ENCODE data around the gene ATP2B2.
"Not testable (repeated sequence)": the region's sequence is repeated elsewhere in the genome, so short reads cannot be mapped to it uniquely, and the experiment has no call there.

ATP2B2 gene

DNA sequence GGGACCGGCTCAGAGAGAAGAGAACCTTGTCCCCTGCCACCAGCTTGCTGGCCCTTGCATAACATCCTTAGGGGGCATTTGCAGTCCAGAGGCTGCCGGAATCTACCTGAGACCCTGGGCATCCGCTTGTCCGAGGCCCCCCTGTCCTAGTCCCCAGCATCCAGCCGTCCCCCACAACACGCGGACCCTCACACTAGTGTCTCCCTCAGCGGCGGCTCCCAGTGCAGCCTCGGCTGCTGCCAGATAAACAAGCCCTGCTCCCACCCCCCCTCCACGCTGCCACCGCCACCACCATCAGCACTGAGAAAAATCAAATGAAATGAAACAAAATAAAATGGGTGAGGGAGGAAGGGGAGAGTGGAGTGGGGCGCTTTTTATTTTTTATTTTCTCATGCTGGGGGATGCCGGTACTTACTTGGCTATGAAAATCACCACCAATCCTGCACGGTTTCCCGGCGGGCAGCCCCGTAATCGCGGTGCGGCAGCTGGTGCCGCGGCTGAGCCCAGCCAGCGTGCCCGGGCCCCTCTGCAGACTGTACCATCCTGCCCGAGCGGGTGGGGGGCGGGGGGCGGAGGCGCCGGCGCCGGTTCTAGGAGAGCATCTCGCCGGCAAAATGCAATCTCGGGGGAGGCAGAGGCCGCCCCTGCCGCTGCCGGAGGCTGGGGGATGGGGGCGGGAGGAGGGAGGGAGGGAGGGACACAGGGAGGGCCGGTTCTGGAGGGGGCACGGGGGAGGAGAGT lies at the start of gene ATP2B2:
Gene ATP2B2, minus strand, starts transcription at position 537 of the 741 bp plus-strand sequence. CDS start 56,043 bp downstream, outside the sequence.
- DNase-seq (ENCODE audit: low spot score) = peak; percentile 65

- peak; percentile 35 for DNase-seq (ENCODE audit: low spot score)
Observed at GRCh38 chr3:10554746-10555145, 49.4 kb upstream of the ATP2B2 start.

GRCh38 chr3:10554236-10554611 lies 48.8 kb upstream of the ATP2B2 start:
- DNase-seq (ENCODE audit: low spot score) = no peak

DNA sequence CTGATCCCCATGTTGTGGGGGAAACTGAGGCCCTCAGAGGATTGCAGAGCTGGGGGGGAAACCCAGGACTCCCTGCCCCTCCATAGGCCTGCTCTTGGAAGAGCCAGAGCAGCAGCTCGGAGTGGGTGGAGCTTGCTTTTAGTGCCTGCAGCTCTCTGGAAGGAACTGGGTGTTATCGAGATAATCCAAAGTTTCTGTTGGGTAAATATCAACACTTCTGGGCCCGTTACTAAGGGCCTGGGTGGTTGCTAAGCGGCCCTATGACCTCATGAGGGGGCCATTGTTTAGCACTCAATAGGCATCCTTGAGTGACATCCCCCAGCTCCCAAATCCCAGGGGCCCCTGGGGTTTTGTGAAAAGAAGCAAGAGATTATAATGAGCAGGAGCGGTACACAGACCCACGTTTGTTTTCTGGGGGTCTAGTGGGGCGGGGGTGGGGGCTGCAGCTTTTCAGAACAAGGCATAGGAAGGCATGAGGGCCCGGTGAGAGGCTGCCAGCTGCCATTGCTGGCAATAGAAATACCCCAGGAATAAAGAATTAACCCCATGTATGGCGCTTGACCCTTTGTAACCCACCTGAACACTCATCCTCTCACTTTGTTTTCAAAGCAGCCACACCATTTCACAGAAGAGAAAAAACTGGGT lies 48.3 kb upstream of the ATP2B2 start:
- DNase-seq (ENCODE audit: low spot score) = peak; percentile 89

GRCh38 chr3:10552631-10552943 lies 47.2 kb upstream of the ATP2B2 start:
- no peak for DNase-seq (ENCODE audit: low spot score)

- DNase-seq (ENCODE audit: low spot score) = peak; percentile 44
Observed at GRCh38 chr3:10551821-10552630, 46.6 kb upstream of the ATP2B2 start.

- peak; percentile 31 for DNase-seq (ENCODE audit: low spot score)
Observed at GRCh38 chr3:10551139-10551538, 45.8 kb upstream of the ATP2B2 start.

GRCh38 chr3:10550705-10551104 lies 45.3 kb upstream of the ATP2B2 start:
- peak; percentile 39 for DNase-seq (ENCODE audit: low spot score)

- DNase-seq (ENCODE audit: low spot score) = peak; percentile 22
Observed at GRCh38 chr3:10549617-10550230, 44.3 kb upstream of the ATP2B2 start.

DNA sequence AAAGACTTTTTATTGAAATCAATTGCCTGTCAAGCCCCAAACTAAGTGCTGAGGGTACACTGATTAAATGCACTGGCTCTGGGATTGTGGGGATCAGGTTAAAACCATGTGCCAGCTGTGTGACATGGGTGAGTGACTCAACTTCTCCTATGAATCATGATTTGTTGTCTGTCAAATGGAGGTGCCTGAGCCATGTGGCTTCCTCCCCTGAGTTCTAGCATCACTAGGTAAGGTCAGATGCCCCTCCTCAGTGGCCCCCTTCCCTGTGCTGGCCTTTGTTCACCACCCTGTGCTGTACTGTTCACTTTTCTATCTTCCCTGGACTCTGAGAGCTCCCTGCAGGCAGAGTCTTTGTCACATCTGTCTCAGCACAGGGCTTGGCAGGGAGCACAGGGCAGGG lies 43.6 kb upstream of the ATP2B2 start:
- peak; percentile 18 for DNase-seq (ENCODE audit: low spot score)

DNA sequence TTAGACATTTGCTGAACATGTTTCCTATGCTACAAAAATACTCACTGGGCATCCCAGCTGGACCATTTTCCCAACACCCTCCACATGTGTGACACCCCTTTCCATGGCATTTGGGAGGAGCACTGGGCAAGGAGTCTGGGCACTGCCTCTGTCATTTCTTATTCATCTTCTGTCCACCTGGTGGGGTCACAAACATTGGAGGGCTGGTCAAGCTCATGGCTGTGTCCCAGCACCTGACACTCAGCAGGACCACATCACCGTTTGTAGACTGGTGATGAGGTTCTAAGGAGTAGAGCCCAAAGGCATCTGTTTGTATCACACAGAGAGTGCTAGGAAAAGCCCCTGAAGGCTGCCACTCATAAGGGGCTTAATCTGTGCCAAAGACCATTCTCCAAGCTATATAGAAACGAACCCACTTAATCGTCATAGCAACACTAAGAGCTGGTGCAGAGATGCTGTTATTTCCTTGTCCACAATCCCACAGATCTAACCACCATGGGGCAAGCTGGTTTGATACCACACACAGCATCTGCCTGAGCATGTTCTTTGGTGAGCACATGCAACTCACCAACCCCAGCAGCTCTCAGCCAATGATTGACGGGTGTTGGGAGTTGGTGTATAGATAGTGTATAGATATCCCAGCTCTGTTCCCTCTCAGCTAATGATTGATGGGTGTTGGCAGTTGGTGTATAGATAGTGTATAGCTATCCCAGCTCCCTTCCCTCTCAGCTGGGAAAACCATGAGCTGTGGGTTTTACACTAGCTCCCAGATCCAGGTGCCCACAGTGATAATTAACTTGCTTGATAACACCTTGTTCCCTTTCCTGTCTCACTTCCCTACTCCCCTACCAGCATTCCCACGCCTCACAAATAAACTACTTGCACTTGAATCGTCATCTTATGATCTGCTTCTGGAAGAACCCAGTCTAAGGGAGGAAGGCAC lies 42.7 kb upstream of the ATP2B2 start:
- DNase-seq (ENCODE audit: low spot score) = peak; percentile 33

GRCh38 chr3:10547413-10547812 lies 42.0 kb upstream of the ATP2B2 start:
- peak; percentile 29 for DNase-seq (ENCODE audit: low spot score)

GRCh38 chr3:10546820-10547263 lies 41.5 kb upstream of the ATP2B2 start:
- DNase-seq (ENCODE audit: low spot score) = peak; percentile 29

DNA sequence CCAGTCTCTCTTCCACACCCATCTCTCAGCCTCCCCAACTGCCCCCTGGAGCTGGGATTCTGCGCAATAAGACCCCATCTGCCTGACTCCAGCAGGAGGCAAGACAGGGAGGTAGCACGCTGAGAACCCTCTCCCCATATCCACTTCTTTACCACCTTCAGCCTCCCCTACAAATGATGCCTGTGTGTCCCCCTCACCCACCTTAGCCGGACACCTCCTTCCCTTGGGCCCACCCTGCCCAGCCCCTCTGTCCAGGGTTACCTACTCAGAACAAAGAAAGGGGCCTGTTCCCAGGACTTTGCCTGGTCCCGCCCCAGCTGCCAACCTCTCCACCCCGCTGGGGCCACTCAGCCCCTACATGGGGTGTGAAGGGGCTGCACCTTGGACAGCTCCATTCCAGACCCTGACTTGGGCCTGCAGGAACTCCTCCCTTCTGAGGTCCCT lies 40.8 kb upstream of the ATP2B2 start:
- DNase-seq (ENCODE audit: low spot score) = peak; percentile 47

DNA sequence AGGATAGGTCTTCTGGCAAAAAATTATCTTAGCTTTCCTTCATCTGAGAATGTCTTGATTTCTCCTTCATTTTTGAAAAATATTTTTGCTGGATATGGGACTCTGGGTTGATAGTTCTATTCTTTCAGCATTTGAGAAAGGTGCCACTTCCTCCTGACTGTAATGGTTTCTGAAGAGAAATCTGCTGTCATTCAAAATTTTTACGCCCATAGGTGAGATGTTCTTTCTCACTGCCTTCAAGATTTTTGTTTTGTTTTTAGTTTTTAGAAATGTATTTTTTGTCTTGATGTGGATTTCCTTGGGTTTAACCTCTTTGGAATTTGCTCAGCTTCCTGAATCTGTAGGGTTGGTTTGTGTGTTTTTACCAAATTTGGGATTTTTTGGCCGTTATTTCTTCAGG lies 37.1 kb upstream of the ATP2B2 start:
- no peak for DNase-seq (ENCODE audit: low spot score)

GRCh38 chr3:10540347-10540746 lies 35.0 kb upstream of the ATP2B2 start:
- DNase-seq (ENCODE audit: low spot score) = not testable (repeated sequence)

DNA sequence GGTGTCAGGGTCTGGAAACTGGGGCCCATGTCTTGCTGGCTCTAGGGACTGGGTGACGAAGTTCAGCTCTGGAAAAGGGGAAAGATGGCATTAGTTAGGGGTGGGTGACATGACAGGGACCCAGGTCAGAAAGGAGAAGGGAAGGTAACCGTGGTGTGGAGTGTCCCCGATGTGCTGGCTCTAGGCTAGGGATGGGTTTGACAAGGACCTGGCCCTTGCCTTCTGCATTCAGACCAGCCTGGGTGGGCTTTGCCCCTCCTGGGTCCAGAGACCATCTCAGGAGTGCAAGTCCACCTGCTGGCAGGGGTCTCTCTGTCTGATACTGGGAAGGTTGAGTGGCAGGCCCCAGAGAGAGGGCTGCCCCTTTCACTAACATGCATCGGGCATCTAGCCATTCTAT lies 28.7 kb upstream of the ATP2B2 start:
- no peak for DNase-seq (ENCODE audit: low spot score)

GRCh38 chr3:10533737-10534023 lies 28.3 kb upstream of the ATP2B2 start:
- no peak for DNase-seq (ENCODE audit: low spot score)

GRCh38 chr3:10532939-10533736 lies 27.8 kb upstream of the ATP2B2 start:
- peak; percentile 24 for DNase-seq (ENCODE audit: low spot score)

DNA sequence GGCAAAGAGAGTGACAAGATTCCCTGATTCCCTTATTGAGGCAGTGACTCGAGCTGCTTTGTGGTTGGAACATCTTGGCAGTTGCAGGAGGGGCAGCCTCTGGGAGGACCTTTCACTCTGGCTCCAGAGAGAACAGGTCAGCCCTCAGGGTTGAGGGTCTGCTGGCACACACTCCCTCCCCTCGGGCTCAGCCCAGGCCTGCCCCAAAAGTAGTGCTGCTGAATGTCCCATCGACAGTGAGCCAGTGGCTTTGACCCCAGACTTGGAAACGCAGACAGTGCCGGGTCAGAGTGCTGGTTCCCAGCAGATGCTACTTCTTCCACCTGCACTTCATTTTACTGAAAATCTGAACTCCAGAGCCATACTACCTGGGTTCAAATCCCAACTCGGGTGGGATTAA lies 25.6 kb upstream of the ATP2B2 start:
- peak; percentile 45 for DNase-seq (ENCODE audit: low spot score)

GRCh38 chr3:10530241-10530640 lies 24.9 kb upstream of the ATP2B2 start:
- peak; percentile 35 for DNase-seq (ENCODE audit: low spot score)
